Putamen (tissue), 1 donor: ENCODE results near the gene RASL10B.

Experiments
- DNase-seq: peaks from one replicate; pipeline ENCODE4 v3.0.0-alpha.2; 2016; ENCODE audit warnings: low spot score

Gene RASL10B

GRCh38 chr17:35717475-35717874, 14.0 kb upstream of the RASL10B start:
- DNase-seq: no peak

- no peak for DNase-seq
Observed at GRCh38 chr17:35723735-35724134, 7.7 kb upstream of the RASL10B start.

- DNase-seq: no peak
Observed at GRCh38 chr17:35725058-35725457, 6.4 kb upstream of the RASL10B start.

GRCh38 chr17:35725802-35726126, 5.7 kb upstream of the RASL10B start:
- DNase-seq: no peak

- DNase-seq: no peak
Observed at GRCh38 chr17:35726127-35726952, 5.1 kb upstream of the RASL10B start.

- DNase-seq: no peak
Observed at GRCh38 chr17:35726953-35727460, 4.4 kb upstream of the RASL10B start.

GRCh38 chr17:35727635-35728034, 3.8 kb upstream of the RASL10B start:
- DNase-seq: no peak

GRCh38 chr17:35728551-35728950, 2.9 kb upstream of the RASL10B start:
- DNase-seq: no peak

GRCh38 chr17:35729405-35729833, 2.0 kb upstream of the RASL10B start:
- no peak for DNase-seq

GRCh38 chr17:35730400-35731005, 936 bp upstream of the RASL10B start:
- DNase-seq: no peak

- DNase-seq: no peak
Observed at GRCh38 chr17:35731917-35732805, 722 bp downstream of the RASL10B start.

GRCh38 chr17:35732806-35733136, 1.3 kb downstream of the RASL10B start:
- DNase-seq: no peak

- DNase-seq: no peak
Observed at GRCh38 chr17:35733366-35733765, 1.9 kb downstream of the RASL10B start.

- no peak for DNase-seq
Observed at GRCh38 chr17:35734396-35734795, 3.0 kb downstream of the RASL10B start.

- DNase-seq: no peak
Observed at GRCh38 chr17:35735036-35735805, 3.8 kb downstream of the RASL10B start.

- no peak for DNase-seq
Observed at GRCh38 chr17:35736236-35736635, 4.8 kb downstream of the RASL10B start.

- DNase-seq: no peak
Observed at GRCh38 chr17:35738519-35739133, 7.2 kb downstream of the RASL10B start.

GRCh38 chr17:35740216-35740615, 8.8 kb downstream of the RASL10B start:
- no peak for DNase-seq

GRCh38 chr17:35740997-35741931, 9.8 kb downstream of the RASL10B start:
- no peak for DNase-seq

- no peak for DNase-seq
Observed at GRCh38 chr17:35742496-35742895, 11.1 kb downstream of the RASL10B start.
